Stimulated activated CD4-positive, alpha-beta T cell treated with anti-CD3 and anti-CD28 coated beads, Interleukin-1b, Interleukin-23, amount 100 ng/mL, for 1 hour (primary cell): ENCODE results near the gene SPACA6.
"Not testable (repeated sequence)": the region's sequence is repeated elsewhere in the genome, so short reads cannot be mapped to it uniquely, and the experiment has no call there.

Experiments used
- DNase-seq, 2 donors: peaks; one replicate each; pipeline ENCODE4 v3.0.0-alpha.2; 2020; ENCODE audit warnings: low read depth in 2 of 2

SPACA6 gene

DNA sequence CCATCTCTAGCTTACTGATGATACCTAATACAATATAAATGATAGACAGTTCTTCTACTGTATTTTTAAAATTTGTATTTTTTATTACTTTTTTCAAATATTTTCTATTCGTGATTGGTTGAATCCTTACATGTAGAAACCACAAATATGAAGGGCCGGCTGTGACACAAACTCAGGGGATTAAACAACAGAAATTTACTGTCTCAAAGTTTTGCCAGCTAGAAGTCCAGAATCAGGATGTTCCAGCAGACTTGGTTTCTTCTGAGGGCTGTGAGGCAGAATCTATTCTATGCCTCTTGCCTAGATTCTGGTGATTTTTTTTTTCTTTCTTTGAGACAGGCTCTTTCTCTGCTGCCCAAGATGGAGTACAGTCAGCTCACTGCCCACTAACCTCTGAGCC is 44.8 kb downstream of the SPACA6 start:
- DNase-seq, result no peak

DNA sequence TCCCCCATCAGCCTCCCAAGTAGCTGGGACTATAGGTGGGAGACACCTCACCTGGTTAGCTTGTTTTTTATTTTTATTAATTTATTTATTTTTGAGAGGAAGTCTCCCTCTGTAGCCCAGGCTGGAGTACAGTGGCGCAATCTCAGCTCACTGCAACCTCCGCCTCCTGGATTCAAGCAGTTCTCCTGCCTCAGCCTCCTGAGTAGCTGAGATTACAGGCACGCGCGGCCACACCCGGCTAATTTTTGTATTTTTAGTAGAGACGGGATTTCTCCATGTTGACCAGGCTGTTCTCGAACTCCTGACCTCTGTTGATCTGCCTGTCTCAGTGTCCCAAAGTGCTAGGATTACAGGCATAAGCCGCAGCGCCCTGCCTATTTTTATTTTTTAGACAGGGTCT is 45.4 kb downstream of the SPACA6 start:
- DNase-seq, result not testable (repeated sequence)

DNA sequence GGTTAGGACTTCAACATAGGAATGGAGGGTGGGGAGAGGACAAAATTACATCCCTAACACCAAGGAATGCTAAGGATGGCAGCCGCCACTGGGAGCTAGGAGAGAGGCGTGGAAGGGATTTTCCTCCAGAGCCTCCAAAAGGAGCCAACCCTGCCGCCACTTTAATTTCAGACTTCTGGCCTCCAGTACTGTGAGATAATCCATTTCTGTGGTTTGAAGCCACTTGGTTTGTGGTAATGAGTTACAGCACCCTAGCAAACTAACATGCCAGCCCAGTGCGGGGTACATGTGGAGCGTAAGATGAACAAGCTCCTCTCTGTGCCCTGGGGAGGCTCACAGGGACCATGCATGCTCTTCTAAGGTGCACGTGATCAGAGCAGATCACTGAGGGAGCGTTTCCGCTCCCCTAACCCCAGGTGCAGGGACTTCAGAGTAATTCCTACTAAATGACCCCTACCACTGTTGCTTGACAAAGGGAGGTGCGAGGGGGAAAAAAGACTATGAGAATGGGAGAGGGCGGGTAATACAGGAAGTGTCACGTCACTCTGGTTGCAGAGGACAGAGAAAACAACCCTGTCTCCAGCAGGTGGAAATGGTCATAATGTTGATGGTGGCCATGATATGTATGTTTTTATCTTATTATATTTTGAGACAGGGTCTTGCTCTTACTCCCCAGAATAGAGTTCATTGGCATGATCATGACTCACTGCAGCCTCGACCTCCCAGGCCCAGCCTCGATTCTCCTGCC is 46.5 kb downstream of the SPACA6 start:
- no peak for DNase-seq

DNA sequence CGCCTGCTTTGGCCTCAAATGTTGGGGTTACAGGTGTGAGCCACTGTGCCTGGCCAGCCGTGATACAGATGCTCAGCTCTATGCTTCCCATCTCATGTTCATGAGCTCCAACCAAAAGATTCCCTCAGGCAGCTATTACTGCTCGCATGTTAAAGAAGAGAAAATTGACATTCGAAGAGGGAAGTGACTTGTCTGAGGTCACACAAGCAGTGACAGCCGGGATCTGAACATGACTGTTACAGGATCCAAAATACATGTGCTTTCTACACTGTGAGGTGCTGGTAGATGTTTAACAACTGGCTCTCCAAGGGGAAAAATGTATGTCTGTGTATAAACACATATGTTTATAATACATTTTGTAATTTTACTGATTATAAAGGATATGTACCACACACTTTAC is 47.2 kb downstream of the SPACA6 start:
- no peak for DNase-seq

- no peak for DNase-seq
Observed at GRCh38 chr19:51742789-51743188, 49.7 kb downstream of the SPACA6 start.

GRCh38 chr19:51743405-51743804 is 50.3 kb downstream of the SPACA6 start:
- no peak for DNase-seq

- no peak for DNase-seq
Observed at GRCh38 chr19:51746731-51747130, 53.6 kb downstream of the SPACA6 start.

- no peak for DNase-seq
Observed at GRCh38 chr19:51749979-51750378, 56.8 kb downstream of the SPACA6 start.

DNA sequence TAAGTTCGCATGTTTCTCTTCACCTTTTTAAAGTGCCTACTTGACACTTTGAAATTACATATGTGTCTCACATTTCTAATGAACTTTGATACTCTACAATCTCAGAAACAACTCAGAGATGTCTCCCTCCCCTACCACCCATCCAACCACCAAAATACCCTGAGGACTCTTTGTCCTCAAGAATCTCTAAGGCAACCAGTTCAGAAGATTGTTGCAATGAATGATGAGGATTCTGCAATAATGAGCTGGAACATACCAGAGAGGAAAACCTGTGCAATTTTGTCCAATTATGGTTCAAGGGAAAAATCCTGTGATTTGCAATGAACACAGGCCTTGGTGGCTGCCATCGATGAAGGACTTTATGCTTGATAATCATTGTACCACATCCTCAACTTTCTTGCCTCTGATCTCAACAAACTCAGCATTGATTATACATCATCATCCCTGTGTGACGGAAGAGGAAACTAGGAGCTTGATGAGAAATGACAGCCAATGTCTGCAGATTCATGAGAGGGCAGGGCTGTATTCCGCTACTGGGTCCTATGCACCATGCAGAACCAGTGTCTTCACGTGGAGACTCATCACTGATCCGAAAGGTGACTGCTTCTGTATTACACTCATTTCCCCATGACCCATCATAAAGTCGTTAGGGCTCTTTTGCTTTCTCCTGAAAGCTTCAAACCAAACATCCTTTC is 57.4 kb downstream of the SPACA6 start:
- DNase-seq, result no peak

DNA sequence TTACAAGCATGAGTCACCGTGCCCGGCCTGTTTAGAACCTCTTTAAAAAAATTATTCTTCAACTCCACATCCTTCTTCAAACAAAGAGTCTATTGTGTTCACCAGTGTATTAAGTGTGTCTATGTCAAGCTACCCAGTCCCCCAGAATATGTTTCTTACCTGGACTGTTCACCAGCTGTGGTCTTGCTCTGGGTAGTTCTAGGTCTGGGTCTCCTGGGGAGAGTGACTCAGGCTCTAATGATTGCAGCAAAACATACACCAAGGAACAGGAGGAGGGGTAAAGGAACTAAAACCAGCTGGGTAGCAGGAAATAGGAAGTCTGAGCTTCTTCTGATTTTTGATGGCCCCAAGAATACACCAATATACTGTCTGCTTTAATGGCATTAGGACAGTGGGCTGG is 58.5 kb downstream of the SPACA6 start, which contains the start of gene FPR1:
Gene FPR1 (minus strand): TSS at position 224 of the 400 bp plus-strand sequence. CDS start 4,884 bp downstream, outside the sequence.
- DNase-seq, result no peak

DNA sequence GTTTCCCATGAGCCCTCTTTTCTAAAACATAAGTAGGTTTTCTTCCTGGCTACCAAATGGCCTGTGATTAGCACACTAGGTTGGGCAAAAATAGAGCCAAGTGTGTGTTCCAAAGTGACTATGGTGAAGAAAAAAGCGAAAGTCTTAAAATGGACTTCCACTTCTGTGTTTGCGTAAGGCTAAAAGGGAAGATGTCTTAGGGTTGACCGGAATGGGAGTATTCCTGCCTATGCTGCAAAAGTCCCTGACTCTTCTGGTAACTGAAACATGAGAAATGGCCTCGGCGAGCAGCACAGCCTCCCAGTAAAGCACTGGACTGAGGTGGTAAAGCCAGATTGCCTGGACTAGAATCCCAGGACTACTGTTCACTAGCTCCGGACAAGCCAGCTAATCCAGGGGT is 61.0 kb downstream of the SPACA6 start:
- DNase-seq, result no peak

DNA sequence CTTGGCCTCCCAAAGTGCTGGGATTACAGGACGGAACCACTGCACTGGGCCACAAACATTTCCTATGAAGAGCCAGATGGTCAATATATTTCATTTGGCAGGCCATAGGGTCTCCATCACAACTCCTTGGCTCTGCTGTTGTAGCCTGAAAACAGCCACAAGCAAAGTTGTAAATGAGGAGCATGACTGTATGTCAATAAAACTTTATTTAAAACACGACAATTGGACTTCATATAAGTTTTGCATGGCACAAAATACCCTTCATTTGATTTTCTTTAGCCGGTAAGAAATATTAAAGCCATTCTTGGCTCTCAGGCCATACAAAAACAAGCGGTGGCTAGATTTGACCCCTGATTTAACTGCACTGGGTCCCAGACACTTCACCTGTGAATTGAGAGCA is 61.6 kb downstream of the SPACA6 start:
- DNase-seq, result no peak
